H1 (cell line): ENCODE results near the gene DBP. TPM values are rescaled to one million over a fixed set of nuclear protein-coding genes. Genes with fewer than 3 reads are reported as not detected.

Experiments
- CTBP2 ChIP-seq: IDR thresholded peaks from 2 replicates; pipeline ENCODE4 v1.7.0; 2011; ENCODE audit warnings: borderline replicate concordance, mild to moderate bottlenecking, moderate library complexity, mixed read lengths, low read length; ENCODE audit not compliant: insufficient read depth, insufficient read length
- EP300 ChIP-seq, 2 experiments: IDR thresholded peaks; 1 replicate in 1 of 2; 2 replicates in 1 of 2; pipeline ENCODE4 v1.6.1; 2011 to 2012; ENCODE audit warnings: low read depth in 2 of 2, low read length in 2 of 2, mild to moderate bottlenecking in 2 of 2, borderline replicate concordance in 1 of 2, inconsistent platforms in 1 of 2, moderate library complexity in 1 of 2
- KDM1A ChIP-seq: fragments of 200-600, 300-600 bp; sonication (generic); IDR thresholded peaks from 2 replicates; pipeline ENCODE4 v1.7.1; 2016; ENCODE audit warnings: mild to moderate bottlenecking, low read length, borderline replicate concordance
- POLR2AphosphoS5 ChIP-seq: IDR thresholded peaks from 2 replicates; pipeline ENCODE4 v1.6.1; 2011; ENCODE audit warnings: low read depth, low read length
- SIN3A ChIP-seq, 2 experiments: IDR thresholded peaks in 1 of 2; conservative IDR thresholded peaks in 1 of 2; 2 replicates each; pipeline ENCODE4 v1.6.1; 2011 to 2012; ENCODE audit warnings: low read length in 2 of 2, improper control_type of control experiment in 1 of 2, low read depth in 1 of 2, mild to moderate bottlenecking in 1 of 2
- TBP ChIP-seq: IDR thresholded peaks from 2 replicates; pipeline ENCODE4 v1.6.1; 2011; ENCODE audit warnings: low read depth, low read length, improper control_type of control experiment
- polyA plus RNA-seq, 7 experiments: library from polyadenylated mRNA; depleted of rRNA in 3 of 7; stranded (reverse) in 5 of 7; unstranded in 2 of 7; fragments of >200 nt in 5 of 7; fragments of 200-250 nt in 2 of 7; gene quantifications; 1 replicate in 5 of 7; 2 replicates in 1 of 7; 4 replicates in 1 of 7; pipeline versions ENCODE4 v1.2.1 to v1.2.3, GENCODE V29; 2011 to 2013; ENCODE audit warnings: missing spikeins in 2 of 7, mixed read lengths in 2 of 7
- total RNA-seq: library from RNA; stranded (reverse); fragmentation: NEBNext Ultra II Directional; extraction: Animal tissue kit (Norgen Biotek cat#: 25700); gene quantifications from 2 replicates; pipeline ENCODE4 v1.2.1, GENCODE V29; 2021
- TF ChIP-seq, protein P1 (sequence below): fragments of 300-600 bp; sonication (generic); IDR thresholded peaks from 2 replicates; pipeline ENCODE4 v1.7.1; 2012; ENCODE audit warnings: low read length, moderate library complexity, mild to moderate bottlenecking, inconsistent platforms; ENCODE audit not compliant: insufficient replicate concordance

Gene DBP
- total and polyA plus RNA-seq, 2 of the 8 experiments (the other 6 are each of a cell fraction or from before 2014, with no cell fraction given): 7.5 to 8.3 TPM

DNA sequence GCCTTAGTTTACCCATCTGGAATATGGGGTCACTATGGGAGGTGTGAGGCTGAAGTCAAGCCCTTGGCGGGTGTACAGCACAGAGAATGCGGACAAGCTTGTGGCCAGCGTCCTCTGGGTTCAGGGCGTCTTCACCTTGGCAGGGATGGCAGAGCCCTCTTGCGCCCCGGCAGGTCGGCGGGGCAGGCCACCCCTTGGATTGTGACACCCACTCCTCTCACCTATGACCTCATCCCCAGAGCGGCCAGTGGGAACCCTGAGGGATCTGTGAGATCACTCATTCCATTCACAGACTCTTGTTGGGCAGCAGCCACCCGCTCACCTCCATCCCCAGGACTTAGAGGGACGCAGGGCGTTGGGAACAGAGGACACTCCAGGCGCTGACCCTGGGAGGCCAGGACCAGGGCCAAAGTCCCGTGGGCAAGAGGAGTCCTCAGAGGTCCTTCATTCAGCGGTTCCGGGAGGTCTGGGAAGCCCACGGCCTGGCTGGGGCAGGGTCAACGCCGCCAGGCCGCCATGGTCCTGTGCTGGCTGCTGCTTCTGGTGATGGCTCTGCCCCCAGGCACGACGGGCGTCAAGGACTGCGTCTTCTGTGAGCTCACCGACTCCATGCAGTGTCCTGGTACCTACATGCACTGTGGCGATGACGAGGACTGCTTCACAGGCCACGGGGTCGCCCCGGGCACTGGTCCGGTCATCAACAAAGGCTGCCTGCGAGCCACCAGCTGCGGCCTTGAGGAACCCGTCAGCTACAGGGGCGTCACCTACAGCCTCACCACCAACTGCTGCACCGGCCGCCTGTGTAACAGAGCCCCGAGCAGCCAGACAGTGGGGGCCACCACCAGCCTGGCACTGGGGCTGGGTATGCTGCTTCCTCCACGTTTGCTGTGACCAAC is 30.5 kb downstream of the DBP start, which contains the start of gene SPACA4 (continued):
- TF ChIP-seq, protein P1, sequence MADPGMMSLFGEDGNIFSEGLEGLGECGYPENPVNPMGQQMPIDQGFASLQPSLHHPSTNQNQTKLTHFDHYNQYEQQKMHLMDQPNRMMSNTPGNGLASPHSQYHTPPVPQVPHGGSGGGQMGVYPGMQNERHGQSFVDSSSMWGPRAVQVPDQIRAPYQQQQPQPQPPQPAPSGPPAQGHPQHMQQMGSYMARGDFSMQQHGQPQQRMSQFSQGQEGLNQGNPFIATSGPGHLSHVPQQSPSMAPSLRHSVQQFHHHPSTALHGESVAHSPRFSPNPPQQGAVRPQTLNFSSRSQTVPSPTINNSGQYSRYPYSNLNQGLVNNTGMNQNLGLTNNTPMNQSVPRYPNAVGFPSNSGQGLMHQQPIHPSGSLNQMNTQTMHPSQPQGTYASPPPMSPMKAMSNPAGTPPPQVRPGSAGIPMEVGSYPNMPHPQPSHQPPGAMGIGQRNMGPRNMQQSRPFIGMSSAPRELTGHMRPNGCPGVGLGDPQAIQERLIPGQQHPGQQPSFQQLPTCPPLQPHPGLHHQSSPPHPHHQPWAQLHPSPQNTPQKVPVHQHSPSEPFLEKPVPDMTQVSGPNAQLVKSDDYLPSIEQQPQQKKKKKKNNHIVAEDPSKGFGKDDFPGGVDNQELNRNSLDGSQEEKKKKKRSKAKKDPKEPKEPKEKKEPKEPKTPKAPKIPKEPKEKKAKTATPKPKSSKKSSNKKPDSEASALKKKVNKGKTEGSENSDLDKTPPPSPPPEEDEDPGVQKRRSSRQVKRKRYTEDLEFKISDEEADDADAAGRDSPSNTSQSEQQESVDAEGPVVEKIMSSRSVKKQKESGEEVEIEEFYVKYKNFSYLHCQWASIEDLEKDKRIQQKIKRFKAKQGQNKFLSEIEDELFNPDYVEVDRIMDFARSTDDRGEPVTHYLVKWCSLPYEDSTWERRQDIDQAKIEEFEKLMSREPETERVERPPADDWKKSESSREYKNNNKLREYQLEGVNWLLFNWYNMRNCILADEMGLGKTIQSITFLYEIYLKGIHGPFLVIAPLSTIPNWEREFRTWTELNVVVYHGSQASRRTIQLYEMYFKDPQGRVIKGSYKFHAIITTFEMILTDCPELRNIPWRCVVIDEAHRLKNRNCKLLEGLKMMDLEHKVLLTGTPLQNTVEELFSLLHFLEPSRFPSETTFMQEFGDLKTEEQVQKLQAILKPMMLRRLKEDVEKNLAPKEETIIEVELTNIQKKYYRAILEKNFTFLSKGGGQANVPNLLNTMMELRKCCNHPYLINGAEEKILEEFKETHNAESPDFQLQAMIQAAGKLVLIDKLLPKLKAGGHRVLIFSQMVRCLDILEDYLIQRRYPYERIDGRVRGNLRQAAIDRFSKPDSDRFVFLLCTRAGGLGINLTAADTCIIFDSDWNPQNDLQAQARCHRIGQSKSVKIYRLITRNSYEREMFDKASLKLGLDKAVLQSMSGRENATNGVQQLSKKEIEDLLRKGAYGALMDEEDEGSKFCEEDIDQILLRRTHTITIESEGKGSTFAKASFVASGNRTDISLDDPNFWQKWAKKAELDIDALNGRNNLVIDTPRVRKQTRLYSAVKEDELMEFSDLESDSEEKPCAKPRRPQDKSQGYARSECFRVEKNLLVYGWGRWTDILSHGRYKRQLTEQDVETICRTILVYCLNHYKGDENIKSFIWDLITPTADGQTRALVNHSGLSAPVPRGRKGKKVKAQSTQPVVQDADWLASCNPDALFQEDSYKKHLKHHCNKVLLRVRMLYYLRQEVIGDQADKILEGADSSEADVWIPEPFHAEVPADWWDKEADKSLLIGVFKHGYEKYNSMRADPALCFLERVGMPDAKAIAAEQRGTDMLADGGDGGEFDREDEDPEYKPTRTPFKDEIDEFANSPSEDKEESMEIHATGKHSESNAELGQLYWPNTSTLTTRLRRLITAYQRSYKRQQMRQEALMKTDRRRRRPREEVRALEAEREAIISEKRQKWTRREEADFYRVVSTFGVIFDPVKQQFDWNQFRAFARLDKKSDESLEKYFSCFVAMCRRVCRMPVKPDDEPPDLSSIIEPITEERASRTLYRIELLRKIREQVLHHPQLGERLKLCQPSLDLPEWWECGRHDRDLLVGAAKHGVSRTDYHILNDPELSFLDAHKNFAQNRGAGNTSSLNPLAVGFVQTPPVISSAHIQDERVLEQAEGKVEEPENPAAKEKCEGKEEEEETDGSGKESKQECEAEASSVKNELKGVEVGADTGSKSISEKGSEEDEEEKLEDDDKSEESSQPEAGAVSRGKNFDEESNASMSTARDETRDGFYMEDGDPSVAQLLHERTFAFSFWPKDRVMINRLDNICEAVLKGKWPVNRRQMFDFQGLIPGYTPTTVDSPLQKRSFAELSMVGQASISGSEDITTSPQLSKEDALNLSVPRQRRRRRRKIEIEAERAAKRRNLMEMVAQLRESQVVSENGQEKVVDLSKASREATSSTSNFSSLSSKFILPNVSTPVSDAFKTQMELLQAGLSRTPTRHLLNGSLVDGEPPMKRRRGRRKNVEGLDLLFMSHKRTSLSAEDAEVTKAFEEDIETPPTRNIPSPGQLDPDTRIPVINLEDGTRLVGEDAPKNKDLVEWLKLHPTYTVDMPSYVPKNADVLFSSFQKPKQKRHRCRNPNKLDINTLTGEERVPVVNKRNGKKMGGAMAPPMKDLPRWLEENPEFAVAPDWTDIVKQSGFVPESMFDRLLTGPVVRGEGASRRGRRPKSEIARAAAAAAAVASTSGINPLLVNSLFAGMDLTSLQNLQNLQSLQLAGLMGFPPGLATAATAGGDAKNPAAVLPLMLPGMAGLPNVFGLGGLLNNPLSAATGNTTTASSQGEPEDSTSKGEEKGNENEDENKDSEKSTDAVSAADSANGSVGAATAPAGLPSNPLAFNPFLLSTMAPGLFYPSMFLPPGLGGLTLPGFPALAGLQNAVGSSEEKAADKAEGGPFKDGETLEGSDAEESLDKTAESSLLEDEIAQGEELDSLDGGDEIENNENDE: no peak
- TF ChIP-seq POLR2AphosphoS5 (no peak), EP300 (IDR thresholded peaks at IDR 0.05; ENCODE audit: borderline replicate concordance in 1 of 2, low read depth in 2 of 2, low read length in 2 of 2) (no peak), KDM1A (no peak), SIN3A (conservative IDR thresholded peaks at IDR 0.05 in 1 of 2, IDR thresholded peaks at IDR 0.05 in 1 of 2; ENCODE audit: low read depth in 1 of 2, low read length in 2 of 2) (no peak), CTBP2 (no peak), TBP (no peak)
